ENCODE measurements around the gene CTDSPL.

The CTDSPL gene

GRCh38 chr3:38002940-38003339 lies 141.3 kb downstream of the CTDSPL start:
- DNase-seq (ENCODE audit: low read depth) = no peak

DNA sequence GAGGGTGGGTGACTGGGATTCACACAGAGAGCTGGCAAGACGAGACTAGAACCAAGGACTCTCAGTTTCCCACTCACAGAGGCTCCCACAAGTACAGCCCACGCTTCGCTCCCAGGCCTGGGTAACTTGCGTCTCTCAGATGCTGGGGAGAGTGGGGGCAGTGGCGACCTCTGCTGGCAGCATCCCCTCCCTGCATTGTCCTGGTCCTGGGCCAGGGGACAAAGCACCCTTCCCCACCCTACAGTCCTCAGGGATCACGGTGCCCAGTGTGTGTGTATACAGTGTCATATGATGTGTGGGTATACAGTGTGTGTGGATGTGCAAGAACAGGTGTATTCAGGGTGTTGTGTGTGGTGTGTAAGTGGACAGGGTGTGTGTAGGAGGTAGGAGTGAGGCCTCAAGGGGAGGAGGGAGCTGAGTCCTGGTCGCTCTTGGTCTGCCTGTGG lies 141.7 kb downstream of the CTDSPL start:
- DNase-seq (ENCODE audit: low read depth) = no peak

DNA sequence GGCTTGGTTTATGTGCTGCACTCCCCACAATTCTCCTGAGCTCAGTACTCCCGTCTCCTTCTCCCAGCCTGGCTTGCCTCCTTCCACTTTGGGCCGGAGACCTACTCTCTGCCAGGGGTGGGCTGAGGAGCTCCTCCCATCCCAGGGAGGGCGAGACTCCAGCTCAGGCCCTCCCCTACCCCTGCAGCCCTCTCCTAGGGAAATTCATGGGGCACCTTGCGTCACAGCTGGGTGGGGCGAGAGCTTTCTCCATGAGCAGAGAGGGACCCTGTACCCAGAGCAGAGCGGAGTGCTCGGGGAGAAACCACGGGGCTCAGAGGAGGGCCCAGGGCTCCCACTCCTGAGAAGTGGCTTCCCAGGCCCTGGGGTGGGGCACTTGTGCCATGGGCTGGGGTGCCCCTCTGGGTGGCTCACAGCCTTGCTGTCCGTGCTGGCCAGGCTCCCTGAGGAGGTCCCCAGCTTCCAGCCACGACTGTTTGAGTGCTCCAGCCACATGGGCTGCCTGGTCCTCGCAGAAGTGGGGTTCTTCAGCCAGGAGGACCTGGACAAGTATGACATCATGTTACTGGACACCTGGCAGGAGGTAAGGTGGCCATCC lies 142.2 kb downstream of the CTDSPL start:
- DNase-seq (ENCODE audit: low read depth) = no peak

DNA sequence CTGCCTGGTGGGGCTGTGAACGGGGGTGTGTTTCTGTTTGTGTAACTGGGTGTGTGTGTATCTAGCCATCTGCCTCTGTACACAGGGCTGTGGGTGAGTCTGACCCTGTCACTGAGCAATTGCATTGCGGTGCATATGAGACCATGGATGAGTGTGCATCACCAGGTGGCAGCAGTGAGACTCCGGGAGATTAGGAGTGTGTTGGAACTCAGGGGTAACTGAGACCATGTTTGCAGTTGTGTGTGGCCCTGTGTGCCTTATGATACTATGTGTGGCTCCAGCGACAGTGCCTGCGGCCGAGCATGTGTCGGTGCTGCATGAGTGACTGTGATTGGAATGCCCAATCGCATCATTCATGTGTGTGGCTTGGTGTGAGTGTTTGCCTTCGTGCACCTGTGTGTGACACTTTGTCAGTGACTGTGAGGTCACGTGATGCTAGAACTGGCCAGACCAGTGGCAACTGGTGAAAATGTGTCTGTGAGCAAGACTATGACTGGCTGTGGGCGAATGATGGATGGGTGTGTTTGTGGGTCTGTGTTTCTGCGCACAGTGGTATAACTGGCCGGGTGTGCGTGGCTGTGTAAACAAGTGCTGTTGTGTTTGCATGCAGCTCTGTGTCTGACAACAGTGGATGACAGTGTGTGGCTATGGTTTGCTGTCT lies 142.9 kb downstream of the CTDSPL start:
- DNase-seq (ENCODE audit: low read depth) = no peak

- no peak for DNase-seq (ENCODE audit: low read depth)
Measured at GRCh38 chr3:38005076-38006020, 143.7 kb downstream of the CTDSPL start.

- DNase-seq (ENCODE audit: low read depth) = no peak
Measured at GRCh38 chr3:38006031-38006430, 144.4 kb downstream of the CTDSPL start.

DNA sequence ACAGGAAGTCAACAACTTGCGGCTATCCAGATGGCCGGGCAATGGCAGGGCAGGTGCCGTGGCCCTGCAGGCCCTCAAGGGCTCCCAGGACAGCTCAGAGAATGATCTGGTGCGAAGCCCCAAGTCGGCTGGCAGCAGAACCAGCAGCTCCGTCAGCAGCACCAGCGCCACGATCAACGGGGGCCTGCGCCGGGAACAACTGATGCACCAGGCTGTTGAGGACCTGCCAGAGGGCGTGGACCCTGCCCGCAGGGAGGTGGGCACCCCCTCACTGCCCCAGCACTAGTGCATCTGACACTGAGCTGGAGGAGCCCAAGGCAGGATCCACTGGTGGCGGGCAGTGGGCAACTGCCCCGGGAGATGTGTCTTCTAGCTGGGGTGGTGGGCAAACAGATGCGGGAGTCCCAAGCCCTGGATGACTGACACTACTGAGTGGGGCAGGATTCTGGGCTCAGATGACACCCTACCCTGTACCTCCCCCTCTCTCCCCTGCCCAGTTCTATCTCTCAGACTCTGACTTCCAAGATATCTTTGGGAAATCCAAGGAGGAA lies 144.8 kb downstream of the CTDSPL start:
- DNase-seq (ENCODE audit: low read depth) = no peak

DNA sequence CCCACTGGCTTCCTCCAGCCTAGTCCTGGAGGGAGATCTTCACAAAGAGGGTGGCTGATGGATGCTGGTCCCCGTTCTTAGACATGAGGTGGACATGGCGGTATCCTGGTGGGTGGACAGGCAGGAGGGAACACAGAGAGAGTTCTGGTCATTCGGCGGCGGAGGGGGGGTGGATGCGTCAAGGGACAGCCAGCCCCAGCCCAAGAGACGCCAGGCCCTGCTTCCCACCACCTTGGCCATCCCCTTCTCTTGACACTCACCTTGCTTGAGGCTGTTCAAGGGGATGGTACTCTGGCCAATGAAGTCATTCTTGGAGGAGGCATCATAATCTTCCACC lies 146.0 kb downstream of the CTDSPL start:
- DNase-seq (ENCODE audit: low read depth) = no peak

DNA sequence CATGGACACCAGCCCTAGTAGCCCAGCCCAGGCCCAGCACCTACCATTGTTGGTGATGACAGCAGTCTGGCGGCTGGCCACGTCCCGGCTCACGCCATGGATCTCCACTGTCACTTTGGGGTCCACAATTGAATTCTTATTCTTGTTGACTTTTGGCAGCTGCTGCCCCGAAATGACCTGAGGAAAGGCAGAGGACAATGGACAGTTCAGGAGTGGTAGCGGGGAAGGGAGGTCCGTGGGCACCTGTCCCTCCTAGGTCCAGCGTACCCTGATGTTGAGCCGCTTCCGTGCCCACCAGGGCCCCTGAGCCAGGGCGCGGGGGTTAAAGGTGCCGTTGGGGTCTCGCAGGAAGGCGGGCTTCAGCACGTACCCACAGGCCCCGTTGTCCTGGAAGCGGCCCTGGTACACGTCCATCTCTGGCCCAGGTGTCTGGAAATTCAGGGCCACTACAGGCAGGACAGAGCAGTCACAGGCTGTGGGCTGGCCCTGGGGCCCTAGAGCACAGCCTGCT lies 146.6 kb downstream of the CTDSPL start:
- DNase-seq (ENCODE audit: low read depth) = no peak

DNA sequence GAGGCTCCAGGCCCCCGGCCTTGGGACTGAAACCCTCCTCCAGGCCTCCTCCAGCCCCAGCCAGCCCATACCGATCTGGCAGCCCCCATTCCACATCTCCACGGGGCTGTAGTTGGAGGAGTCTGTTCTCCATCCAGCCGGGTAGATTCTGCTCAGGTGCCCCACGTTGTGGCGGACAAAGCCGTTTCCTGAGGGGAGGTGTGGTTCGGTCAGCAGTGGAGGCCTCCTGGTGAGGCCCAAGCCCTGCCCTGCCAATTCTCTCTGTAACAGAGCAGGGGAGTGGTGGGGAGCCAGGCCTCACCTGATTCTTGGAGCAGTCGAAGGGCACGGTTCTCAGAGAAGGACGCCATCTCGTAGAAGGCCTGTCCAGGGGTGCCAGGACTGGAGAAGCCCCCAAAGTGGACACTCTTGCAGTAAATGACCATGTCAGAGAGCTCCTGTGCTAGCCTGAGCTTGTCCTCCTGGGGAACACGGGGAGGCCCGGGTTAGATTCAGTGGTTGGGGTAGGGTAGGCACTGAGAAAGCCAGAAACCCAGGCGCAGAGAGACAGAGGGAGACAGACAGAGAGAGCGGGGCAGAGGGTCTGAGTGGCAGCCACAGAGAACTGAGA lies 147.4 kb downstream of the CTDSPL start:
- DNase-seq (ENCODE audit: low read depth) = no peak

DNA sequence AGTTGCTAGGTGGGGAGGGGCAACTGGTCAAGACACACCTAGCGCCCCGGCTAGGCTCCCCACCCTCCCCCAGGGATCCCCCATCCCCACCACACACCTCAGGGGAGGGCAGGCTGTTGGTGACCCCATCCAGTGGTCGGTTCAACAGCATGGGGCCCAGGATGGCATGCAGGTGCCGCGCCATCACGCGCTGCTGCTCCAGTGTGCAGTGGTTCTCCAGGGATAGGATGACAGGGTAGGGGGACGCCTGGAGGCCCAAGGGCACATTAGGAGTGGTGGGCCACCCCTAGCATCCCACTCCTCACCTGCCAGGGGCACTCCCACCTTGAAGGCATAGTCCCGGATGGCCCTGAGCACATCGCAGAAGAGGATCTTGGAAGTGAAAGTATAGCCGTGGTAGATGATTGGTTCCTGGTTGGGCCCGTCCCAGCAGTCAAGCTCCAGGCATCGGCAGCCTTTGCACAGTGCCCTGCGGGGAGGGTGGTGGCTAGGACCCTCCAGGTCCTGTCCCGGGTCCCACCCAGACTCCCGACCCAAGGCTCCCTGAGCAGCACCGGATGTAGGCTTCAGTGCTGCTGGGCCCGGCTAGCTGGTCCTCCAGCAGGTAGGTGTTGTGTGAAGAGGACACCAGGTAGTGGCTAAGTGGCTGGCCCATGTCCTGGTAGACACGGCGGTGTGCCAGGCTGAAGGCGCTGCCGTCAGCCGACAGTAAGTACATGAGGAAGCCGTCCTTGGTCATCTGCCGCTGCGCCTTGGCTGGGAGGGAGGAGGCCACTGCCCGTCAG lies 148.3 kb downstream of the CTDSPL start:
- DNase-seq (ENCODE audit: low read depth) = no peak

GRCh38 chr3:38011111-38011510 lies 149.4 kb downstream of the CTDSPL start:
- DNase-seq (ENCODE audit: low read depth) = no peak

DNA sequence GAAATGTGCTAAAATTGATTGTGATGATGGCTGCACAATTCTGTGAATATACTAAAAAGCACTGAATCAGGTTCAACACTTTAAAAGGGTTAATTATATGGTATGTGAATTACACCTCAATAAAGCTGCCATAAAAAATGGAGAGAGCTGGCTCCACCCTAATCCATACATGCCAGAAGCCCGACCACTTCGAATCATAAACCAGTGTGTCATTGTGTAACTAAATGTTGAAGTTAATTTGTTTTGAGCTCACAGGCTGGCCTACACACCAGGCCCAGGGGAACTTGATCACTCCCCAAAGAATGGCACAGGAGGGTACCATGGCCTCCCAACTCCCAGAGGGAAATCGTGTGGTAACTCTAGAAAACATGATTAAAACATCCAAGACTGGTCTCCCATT lies 153.8 kb downstream of the CTDSPL start:
- no peak for DNase-seq (ENCODE audit: low read depth)

GRCh38 chr3:38015984-38016383 lies 154.3 kb downstream of the CTDSPL start:
- no peak for DNase-seq (ENCODE audit: low read depth)

DNA sequence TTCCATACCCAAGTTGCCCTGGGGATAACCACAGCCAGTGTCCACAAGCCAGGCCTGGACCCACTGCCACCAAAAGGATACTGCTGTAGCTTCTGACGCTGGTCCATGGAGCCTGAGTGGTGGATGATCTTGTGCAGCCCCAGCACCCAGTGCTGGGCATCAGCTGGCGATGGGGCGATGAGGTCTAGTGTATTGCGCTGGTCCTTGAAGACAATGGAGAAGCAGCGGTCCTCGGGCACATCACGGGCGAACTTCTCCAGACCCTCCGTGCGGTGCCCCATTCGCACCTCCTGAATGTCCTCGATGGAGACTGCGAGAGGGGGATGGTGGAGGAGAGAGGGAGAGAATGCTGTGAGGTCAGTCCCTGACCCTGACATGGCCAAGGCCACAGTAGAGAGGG lies 154.7 kb downstream of the CTDSPL start:
- no peak for DNase-seq (ENCODE audit: low read depth)

- DNase-seq (ENCODE audit: low read depth) = no peak
Measured at GRCh38 chr3:38016847-38017444, 155.3 kb downstream of the CTDSPL start.

GRCh38 chr3:38017445-38018295 lies 156.0 kb downstream of the CTDSPL start:
- DNase-seq (ENCODE audit: low read depth) = no peak

DNA sequence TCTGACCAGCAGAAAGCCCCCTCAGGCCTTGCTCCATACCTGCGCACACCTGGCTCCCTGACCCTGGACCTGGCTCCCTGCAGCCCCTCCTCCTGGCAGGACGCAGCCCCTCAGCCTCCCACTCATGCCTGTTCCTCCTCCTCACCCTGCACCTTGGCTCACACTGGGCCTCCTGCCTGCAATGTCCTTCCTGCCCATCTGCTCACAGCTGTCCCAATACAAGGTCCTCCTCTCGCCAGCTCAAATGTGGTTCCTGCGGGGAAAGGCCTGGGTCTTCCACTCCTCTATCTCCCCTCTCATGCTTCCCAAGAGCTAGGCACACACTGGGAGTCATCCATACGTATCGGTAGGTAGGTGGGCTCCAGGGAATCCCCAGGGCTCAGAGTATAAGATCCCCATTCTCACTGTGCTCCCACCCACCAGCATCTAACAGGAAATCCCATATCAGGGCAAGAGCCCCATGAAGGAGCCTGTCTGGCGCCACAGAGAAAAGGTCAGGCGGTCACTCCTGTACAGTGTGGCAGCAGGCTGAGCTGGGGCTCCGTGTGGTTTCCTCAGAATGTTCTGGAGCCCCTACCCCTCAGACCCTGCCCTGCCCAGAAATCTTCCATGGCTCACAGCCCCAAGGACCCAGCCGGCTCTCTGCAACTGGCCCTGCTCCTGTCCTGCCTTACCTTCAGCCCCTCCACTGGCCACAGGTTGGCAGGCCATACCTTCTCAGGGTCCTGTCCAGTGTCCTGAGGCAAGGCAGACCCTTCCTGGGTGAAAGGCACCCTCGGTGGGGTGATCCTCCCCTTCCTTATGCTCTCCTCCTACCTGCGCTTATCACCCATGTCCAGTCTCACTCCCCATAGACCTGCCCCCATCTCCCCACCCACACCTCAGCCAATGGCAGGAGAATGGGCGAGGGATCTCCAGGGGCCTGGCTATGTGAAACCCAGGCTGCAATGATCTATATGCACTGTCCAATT lies 156.9 kb downstream of the CTDSPL start:
- DNase-seq (ENCODE audit: low read depth) = no peak
